ENCODE measurements around the gene RASAL3. TPM values are rescaled to one million over a fixed set of nuclear protein-coding genes. Genes with fewer than 3 reads are reported as not detected.
A peak's percentile ranks its signal among the peaks of the same experiment; 100 is the strongest.

The RASAL3 gene
- total and polyA plus RNA-seq, 8 donors = 2.0 to 27.1 (median 2.7) TPM

DNA sequence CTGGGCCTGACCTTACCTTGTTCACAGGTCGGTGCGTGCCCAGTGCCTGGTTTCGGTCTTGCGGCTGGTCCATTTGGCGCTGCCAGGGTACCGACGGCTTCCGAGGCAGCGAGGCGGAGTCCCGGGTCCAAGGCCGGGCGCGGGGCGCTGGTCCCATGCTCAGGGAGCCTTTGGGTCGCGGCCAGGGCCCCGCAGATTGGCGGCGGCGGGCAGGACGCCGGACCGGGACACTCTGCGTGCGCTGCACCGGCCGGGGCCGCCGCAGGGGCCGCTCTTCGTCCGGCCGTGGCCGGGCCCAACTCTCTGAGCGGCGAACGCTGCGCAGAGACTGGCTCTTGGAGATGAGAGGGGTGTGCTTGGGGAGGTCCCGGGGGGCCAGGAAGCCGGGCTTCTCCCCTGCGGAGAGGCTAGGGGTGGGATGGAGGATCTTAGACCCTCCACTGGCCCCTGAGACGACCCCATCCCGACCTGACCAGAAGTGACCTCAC, 11.2 kb downstream of the RASAL3 start:
- H3K4me3 ChIP-seq = peak overlapping the region; percentile 29
- DNase-seq (peak in 1 of 4 donors; percentile 80), ATAC-seq (peak; percentile 43)
- no peak overlapping the region for H3K27ac ChIP-seq
- H3K9me3 ChIP-seq = no peaks in the 10 kb centered on the region
- peaks cover 0 to 56% of the 10 kb centered on the region in 2 donors for H3K36me3 ChIP-seq
- peaks cover 11 to 37% of the 10 kb centered on the region in 2 donors for H3K27me3 ChIP-seq
- intact Hi-C loops (cut with DNase I) = no loop called here
- TF ChIP-seq, protein P1, sequence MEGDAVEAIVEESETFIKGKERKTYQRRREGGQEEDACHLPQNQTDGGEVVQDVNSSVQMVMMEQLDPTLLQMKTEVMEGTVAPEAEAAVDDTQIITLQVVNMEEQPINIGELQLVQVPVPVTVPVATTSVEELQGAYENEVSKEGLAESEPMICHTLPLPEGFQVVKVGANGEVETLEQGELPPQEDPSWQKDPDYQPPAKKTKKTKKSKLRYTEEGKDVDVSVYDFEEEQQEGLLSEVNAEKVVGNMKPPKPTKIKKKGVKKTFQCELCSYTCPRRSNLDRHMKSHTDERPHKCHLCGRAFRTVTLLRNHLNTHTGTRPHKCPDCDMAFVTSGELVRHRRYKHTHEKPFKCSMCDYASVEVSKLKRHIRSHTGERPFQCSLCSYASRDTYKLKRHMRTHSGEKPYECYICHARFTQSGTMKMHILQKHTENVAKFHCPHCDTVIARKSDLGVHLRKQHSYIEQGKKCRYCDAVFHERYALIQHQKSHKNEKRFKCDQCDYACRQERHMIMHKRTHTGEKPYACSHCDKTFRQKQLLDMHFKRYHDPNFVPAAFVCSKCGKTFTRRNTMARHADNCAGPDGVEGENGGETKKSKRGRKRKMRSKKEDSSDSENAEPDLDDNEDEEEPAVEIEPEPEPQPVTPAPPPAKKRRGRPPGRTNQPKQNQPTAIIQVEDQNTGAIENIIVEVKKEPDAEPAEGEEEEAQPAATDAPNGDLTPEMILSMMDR (IDR thresholded peaks at IDR 0.05) = no peak
- peaks cover 6 to 11% of the 10 kb centered on the region in 2 donors for H3K4me1 ChIP-seq

DNA sequence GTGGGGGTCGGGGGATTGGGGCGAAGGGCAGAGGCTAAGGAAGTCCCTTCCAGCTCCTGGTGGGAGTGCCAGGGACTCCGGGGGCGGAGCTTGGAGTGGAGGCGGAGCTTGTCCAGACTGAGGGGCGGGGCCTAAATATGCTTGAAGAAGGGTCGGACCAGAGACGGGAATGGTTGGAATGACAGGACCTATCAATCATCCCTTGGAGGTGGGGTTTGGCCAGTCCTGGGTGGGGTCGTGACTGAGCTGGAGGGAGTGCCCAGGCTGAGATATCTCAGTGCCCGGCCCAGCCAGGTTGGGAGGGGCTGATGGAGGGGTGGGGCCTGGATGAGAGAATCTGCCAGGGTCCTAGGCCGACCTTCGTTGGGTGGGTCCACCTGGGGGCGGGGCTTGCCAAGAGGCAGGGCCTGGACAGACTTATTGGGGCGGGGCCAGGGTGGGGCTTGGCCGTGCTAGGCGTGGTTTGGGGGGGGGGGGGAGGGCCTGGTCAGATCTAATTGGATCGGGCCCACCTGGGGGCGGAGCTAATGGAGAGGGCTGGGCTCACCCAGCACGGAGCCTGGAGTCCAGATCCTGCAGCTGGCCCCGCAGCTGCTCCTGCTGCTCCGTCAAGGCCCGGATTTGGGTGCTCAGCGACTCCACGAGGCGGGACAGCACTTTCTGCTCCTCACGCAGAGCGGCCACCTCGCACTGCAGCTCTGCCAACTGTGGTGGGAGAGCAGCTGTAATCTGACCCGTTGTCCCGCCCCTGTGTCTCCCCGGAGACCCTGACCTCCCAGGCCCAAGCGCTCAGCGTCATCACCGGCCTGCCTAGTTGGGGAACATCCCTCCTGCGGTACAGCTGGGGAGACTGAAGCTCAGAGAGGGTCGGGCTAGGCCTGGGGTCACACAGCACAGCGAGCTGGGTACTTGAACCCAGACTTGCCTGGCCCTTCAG, 12.0 kb downstream of the RASAL3 start:
- intact Hi-C loops (cut with DNase I) = no loop called here
- peak overlapping the region; percentile 29 for H3K4me3 ChIP-seq
- ATAC-seq (peak; percentile 74), DNase-seq (peak; percentile 56 to 86 (median 80))
- TF ChIP-seq, protein P1 (IDR thresholded peaks at IDR 0.05) = no peak
- peaks cover 4 to 29% of the 10 kb centered on the region in 2 donors for H3K27me3 ChIP-seq
- no peaks in the 10 kb centered on the region for H3K9me3 ChIP-seq
- no peak overlapping the region for H3K27ac ChIP-seq
- peaks cover 0 to 49% of the 10 kb centered on the region in 2 donors for H3K36me3 ChIP-seq
- peaks cover 6 to 11% of the 10 kb centered on the region in 2 donors for H3K4me1 ChIP-seq

DNA sequence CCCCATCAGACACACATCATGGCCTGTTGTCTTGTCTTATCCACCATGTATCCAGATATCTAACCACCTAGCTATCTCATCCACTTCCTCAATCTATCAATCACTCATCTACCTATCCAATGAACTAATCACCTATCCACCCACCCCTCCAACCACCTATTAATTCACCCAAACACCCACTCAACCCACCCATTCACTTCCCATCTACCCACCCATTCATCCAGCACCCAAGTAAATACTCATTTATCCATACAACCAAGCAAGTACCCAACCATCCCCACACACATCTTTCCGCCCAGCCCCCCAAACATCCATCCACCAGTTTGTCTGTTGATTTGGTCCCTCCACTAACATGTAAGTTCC, 13.8 kb downstream of the RASAL3 start:
- TF ChIP-seq, protein P1 (IDR thresholded peaks at IDR 0.05) = no peak
- H3K27ac ChIP-seq = peak overlapping the region in 1 of 2 donors; percentile 84
- no peaks in the 10 kb centered on the region for H3K9me3 ChIP-seq
- peaks cover 0 to 31% of the 10 kb centered on the region in 2 donors for H3K36me3 ChIP-seq
- no peak overlapping the region for H3K4me3 ChIP-seq
- intact Hi-C loops (cut with DNase I) = no loop called here
- ATAC-seq (no peak), DNase-seq (no peak)
- peaks cover 0 to 10% of the 10 kb centered on the region in 2 donors for H3K27me3 ChIP-seq
- H3K4me1 ChIP-seq = peaks cover 6% of the 10 kb centered on the region in 2 donors

DNA sequence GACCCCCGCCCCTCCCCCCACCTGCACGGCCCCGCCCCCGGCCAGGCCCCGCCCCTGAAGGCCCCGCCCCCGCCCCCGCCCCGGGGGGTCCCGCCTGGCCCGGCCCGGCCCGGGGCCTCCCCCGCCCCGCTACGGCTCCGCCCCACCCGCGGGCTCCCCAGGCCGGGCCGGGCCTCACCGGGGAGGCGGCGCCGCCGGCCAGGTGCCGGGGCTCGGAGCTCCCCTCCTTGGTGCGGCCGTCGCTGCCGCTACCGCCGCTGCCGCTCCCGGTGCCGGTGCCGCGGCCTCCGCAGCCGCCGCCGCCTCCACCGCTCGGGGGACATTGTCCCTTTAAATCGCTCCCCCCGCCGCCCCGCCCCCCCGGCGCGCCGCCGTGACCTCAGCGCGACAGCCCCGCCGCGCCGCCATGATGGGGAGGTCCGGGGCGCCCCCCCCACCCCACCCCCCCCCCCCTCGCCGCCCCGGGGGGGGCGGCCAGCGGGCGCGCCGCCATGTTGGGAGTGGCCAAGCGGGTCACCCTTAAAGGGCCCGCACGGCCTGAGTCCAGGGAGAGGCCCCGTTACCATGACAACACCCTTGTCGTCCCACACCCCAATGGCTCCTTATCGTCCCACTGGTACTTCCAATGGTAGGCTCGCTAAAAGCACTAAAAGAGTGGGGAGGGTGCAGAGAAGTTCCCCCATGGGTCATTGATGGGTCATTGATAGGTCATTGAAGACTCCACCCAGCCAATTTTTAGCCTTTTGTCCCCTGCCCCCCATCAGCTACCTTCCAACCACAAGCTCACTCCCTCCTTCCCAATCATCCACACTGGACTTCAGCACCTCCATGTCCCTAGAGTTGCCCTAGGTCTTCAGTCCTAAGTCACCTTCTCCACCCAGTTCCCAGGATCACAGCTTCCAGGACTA, 14.5 kb downstream of the RASAL3 start, which contains the start of gene WIZ:
WIZ (minus strand) TSS at position 337 of the 908 bp plus-strand sequence. CDS start 1,649 bp downstream, outside the sequence.
- peak within 1 kb of the TSS in 1 of 2 donors; percentile 84 for H3K27ac ChIP-seq
- peaks cover 0 to 4% of the 10 kb centered on the region in 2 donors for H3K27me3 ChIP-seq
- TF ChIP-seq, protein P1 (IDR thresholded peaks at IDR 0.05) = no peak
- H3K9me3 ChIP-seq = no peaks in the 10 kb centered on the region
- peak within 1 kb of the TSS; percentile 54 to 60 for H3K4me3 ChIP-seq
- peak; percentile 36 for ATAC-seq
- peak; percentile 61 to 94 (median 77) for DNase-seq
- intact Hi-C loops (cut with DNase I) = no loop called here
- peaks cover 6% of the 10 kb centered on the region in 2 donors for H3K4me1 ChIP-seq
- peaks cover 0 to 25% of the 10 kb centered on the region in 2 donors for H3K36me3 ChIP-seq
